ENCODE results near the gene HIGD1B.

HIGD1B gene

GRCh38 chr17:44840274-44840673 is 7.4 kb upstream of the HIGD1B start:
- no peak for DNase-seq

DNA sequence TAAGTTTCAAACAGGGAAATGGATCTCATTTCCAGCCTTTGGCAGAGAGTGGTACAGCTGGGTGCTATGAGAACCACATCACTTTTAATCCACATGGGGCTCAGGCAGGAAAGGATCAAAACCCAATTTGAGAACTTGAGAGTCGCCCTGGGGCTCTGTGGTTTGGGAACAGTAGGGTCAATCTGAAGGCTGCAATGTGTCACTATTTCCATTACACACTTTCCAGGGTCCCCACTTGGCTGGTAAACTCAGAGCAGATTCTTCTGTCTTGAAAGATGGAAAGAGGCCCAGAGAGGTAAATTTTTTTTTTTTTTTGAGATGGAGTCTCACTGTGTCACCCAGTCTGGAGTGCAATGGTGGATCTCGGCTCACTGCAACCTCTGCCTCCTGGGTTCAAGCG is 6.7 kb upstream of the HIGD1B start:
- DNase-seq: no peak

DNA sequence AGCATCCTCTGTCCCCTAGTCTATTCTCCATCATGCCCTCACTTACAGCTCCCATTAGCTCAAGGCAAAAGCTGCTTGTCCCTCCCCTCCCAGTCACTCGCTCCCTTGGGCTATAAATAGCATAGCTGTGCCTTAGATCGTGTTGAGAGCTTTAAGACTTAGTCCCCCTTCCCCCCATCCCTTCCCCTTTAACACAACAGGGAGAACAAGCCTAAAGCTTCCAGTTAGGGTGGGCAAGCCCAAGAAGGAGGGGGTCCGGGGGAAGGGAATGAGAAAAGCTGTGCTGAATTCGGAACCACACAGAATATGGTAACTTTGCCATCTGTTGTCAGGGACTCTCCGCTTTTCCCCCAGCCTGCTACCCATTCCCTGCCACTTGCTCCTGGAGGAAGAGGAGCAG is 4.9 kb upstream of the HIGD1B start:
- DNase-seq: no peak

- no peak for DNase-seq
These were observed 3.3 kb upstream of the HIGD1B start for GRCh38 chr17:44844390-44844830.

GRCh38 chr17:44846206-44846605 is 1.5 kb upstream of the HIGD1B start:
- no peak for DNase-seq

GRCh38 chr17:44848257-44848795 is 643 bp downstream of the HIGD1B start:
- DNase-seq: no peak

DNA sequence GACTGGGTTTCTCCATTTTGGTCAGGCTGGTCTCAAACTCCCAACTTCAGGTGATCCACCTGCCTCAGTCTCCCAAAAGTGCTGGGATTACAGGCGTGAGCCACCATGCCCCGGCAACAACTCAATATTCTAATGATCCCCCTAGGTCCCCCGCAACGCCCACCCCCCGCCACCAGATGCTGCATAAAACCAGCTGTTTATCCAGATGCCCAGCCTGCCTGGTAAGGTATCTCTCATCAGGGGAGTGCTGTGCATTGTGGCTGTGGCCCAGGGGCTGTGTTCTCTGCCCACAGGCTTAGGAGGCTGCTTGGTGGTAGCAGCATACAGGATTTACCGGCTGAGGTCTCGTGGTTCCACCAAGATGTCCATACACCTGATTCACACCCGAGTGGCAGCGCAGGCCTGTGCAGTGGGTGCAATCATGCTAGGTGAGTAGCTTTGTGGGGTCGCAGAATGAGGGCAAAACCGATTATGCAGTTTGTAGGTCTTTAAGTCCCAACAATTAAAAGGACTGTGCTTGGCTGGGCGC is 1.3 kb downstream of the HIGD1B start:
- no peak for DNase-seq

DNA sequence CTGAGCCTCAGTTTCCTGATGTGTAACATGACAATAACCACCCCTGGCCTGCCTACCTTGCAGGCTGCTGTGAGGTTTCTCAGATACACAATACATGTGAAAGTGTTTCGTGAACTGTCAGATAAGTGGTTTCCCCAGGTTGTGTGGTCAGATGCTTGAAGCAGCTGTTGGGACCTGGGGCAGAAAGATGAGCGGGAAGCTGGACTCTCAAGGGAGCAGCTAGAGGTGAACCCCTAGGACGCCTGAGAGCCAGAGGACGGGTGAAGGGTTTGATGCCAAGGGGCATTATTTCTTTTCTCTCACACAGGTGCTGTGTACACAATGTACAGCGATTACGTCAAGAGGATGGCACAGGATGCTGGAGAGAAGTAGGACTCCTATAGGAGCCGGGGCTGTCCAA is 2.3 kb downstream of the HIGD1B start:
- DNase-seq: no peak

DNA sequence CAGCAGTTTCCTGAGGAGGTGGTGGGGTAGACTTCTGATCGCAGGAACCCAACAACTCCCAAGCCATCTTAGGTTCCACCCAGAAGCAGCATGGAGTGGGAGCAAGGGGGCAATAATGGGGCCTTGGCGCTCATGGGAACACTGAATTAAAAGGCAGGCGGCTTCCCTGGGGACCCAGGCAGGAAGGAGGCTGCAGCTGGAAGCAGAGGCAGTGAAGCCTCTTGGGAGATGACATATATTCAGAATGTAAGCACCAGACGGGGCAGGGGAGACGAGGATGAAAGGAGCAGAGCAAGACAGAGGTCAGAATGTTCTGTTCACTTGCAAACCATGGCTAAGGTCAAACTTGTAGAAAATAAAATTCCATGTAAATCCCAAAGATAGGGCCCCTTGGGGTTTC is 2.9 kb downstream of the HIGD1B start:
- no peak for DNase-seq

GRCh38 chr17:44854192-44854591 is 6.5 kb downstream of the HIGD1B start:
- no peak for DNase-seq

- DNase-seq: no peak
These were observed 12.0 kb downstream of the HIGD1B start for GRCh38 chr17:44859701-44860100.

- no peak for DNase-seq
These were observed 14.7 kb downstream of the HIGD1B start for GRCh38 chr17:44862278-44862914.

DNA sequence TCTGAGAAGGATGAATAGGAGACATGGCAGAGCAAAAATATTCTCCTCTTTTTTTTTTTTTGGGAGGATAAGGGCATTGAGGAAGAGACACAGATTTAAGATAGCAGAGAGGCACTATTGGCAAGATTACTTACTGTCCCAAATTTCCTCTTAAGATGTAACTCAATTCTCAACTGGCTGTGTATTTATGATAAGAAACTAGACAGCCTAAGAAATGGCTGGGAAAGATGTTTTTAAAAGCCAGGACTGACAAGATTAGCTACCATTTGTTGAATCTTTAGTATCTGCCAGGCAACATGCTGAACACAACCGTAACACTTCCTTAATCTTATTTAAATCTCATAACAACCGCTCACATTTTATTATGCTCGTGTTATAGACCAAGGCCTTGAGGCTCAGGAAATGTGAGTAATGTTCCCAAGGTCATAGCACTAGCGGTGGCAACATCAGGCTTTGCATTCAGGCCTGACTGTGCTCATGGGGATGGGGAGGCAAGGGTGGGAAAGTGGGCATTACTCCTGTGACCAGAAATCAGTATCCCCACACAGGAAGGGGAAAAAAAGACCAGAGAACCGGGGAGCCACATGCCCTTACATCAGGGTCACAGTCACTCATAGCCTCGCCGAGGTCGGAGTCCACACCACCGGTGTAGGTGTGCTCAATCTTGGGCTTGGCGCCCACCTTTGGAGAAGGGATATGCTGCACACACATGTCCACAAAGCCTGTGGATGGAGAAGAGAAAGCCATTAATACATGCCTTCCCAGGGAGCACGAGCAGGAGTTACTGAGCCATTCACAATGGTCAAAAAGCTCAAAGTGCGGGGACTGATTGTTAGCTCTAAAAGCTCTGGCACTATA is 15.6 kb downstream of the HIGD1B start:
- no peak for DNase-seq

DNA sequence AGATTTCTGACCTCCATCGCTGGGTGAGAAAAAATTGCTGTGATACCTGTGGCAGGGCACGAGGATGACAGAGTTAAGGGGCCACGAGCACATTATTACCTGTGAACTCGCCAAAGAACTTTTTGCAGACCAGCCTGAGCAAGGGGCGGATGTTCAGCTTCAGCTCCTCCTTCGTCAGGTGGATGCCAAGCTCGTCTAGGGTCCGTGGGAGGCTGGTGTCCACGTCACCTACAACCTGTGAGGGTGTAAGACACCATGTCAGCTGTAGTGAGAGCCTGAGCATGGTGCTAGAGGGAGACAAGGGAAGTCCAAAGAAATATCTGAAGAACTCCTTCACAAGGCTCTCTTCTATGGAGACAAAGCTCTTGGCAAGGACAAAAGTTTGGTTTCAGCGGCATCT is 17.1 kb downstream of the HIGD1B start:
- no peak for DNase-seq

DNA sequence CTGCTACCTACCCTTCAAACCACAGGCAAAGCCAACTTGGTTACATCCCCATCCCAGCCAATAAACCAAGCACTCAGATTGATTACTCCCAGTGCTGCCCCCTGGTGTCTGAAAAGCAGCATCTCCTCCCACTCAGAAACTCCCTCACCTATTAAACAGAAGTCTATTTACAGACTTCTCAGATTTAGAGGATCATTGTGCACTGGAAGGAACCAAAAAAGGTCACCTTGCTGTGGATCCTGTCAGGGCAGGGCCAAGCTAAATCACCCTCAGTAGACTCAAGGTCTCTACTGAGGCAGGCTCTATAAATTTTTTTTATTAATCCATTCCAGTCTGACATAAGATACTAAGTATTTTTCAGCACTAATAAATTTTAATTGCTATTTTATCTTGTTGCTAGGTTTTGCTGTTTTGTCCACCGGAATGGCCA is 17.6 kb downstream of the HIGD1B start:
- DNase-seq: peak; percentile 28

GRCh38 chr17:44865931-44866330 is 18.2 kb downstream of the HIGD1B start:
- DNase-seq: no peak

DNA sequence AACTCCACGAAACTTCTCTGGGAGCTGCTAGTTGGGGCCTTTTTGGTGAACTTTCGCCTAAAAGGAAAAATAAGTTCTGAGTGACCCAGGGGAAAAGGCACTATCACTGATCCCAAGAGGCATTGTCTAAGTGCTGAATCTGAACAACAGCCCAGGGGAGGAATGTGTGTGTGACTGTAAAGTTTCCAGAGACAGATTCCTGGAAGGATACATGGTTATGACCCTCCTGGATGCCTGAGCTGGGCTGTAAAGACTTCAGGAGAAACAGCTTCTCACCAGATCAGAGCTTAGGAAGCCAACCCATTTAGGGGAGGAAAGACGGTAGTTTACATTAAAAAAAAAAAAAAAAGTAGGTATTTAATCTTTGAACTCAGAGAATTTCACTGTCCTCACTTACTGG is 20.2 kb downstream of the HIGD1B start:
- DNase-seq: no peak

- DNase-seq: no peak
These were observed 23.9 kb downstream of the HIGD1B start for GRCh38 chr17:44871556-44871955.

GRCh38 chr17:44872131-44872768 is 24.6 kb downstream of the HIGD1B start:
- DNase-seq: no peak

- no peak for DNase-seq
These were observed 28.1 kb downstream of the HIGD1B start for GRCh38 chr17:44875761-44876160.

- DNase-seq: no peak
These were observed 29.4 kb downstream of the HIGD1B start for GRCh38 chr17:44877121-44877520.

GRCh38 chr17:44878627-44879221 is 31.0 kb downstream of the HIGD1B start:
- DNase-seq: peak; percentile 40

- no peak for DNase-seq
These were observed 31.7 kb downstream of the HIGD1B start for GRCh38 chr17:44879376-44879775.

Measured in amniotic stem cell (primary cell).